SK-N-MC (cell line): ENCODE measurements around the gene PKN3.

Source experiments
- EZH2 ChIP-seq: fragments of 200-600 bp; sonication (generic); IDR thresholded peaks from one replicate; pipeline ENCODE4 v1.6.1; 2017; ENCODE audit warnings: antibody characterized with exemption
- FOXP2 ChIP-seq: optimal IDR thresholded peaks from 2 replicates; pipeline ENCODE3; 2011; ENCODE audit warnings: mild to moderate bottlenecking, moderate library complexity; ENCODE audit not compliant: insufficient read depth; ENCODE audit errors: extremely low read length, control extremely low read depth
- POLR2AphosphoS5 ChIP-seq: IDR thresholded peaks from 2 replicates; pipeline ENCODE4 v1.6.1; 2012; ENCODE audit warnings: mild to moderate bottlenecking, low read depth, low read length, borderline replicate concordance

DNA sequence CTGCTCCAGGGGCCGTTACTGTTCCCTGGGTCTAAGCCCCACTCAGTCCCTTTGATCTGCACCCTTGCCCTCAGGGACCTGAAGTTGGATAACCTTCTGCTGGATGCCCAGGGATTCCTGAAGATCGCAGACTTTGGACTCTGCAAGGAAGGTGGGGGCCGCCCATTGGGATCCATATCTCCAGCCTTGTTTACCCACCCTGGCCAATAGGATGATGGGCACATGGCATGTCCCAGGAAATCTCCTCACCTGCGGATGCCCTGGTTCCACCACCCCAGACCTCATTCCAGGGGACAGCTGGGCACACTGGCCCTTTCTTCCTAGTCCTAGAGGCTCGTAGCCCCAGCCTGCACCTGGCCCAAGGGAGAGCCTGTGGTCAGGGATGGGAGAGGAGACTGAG, 16.2 kb downstream of the PKN3 start:
- TF ChIP-seq EZH2 (no peak), POLR2AphosphoS5 (no peak), FOXP2 (no peak)
